Dermis blood vessel endothelial cell (primary cell): ENCODE data around the gene PRDM5. TPM values are rescaled to one million over a fixed set of nuclear protein-coding genes. Genes with fewer than 3 reads are reported as not detected.
A peak's percentile ranks its signal among the peaks of the same experiment; 100 is the strongest.

Source experiments
- DNase-seq: peaks from one replicate; pipeline ENCODE4 v3.0.0; 2010
- total RNA-seq: library from RNA; depleted of rRNA; stranded (reverse); fragments of >200 nt; gene quantifications from 2 replicates; pipeline ENCODE4 v1.2.3, GENCODE V29; 2014

The PRDM5 gene
- 5.4 and 9.4 TPM in 2 replicates for total RNA-seq

- peak; percentile 50 for DNase-seq
These were observed at the start of gene PRDM5 for GRCh38 chr4:120922381-120923206. Gene PRDM5, minus strand, starts transcription at chr4:120922726. Its CDS starts 118 bp downstream, at chr4:120922608.

GRCh38 chr4:120971884-120972283 lies 49.4 kb upstream of the PRDM5 start:
- DNase-seq: no peak

GRCh38 chr4:120965938-120966337 lies 43.4 kb upstream of the PRDM5 start:
- DNase-seq: no peak

GRCh38 chr4:120964596-120964995 lies 42.1 kb upstream of the PRDM5 start:
- DNase-seq: no peak

- DNase-seq: no peak
These were observed 40.9 kb upstream of the PRDM5 start for GRCh38 chr4:120963449-120963848.

GRCh38 chr4:120960656-120961267 lies 38.2 kb upstream of the PRDM5 start:
- no peak for DNase-seq

GRCh38 chr4:120948382-120948781 lies 25.9 kb upstream of the PRDM5 start:
- no peak for DNase-seq

- DNase-seq: no peak
These were observed 20.2 kb upstream of the PRDM5 start for GRCh38 chr4:120942776-120943175.

GRCh38 chr4:120940547-120940946 lies 18.0 kb upstream of the PRDM5 start:
- DNase-seq: no peak

- no peak for DNase-seq
These were observed 17.2 kb upstream of the PRDM5 start for GRCh38 chr4:120939693-120940092.

GRCh38 chr4:120929847-120930246 lies 7.3 kb upstream of the PRDM5 start:
- DNase-seq: no peak

GRCh38 chr4:120927801-120928409 lies 5.4 kb upstream of the PRDM5 start:
- DNase-seq: no peak

- no peak for DNase-seq
These were observed 4.0 kb upstream of the PRDM5 start for GRCh38 chr4:120926358-120927025.

- DNase-seq: no peak
These were observed 2.4 kb upstream of the PRDM5 start for GRCh38 chr4:120924931-120925330.

GRCh38 chr4:120923207-120923522 lies 639 bp upstream of the PRDM5 start:
- no peak for DNase-seq

- DNase-seq: peak; percentile 69
These were observed 808 bp downstream of the PRDM5 start for GRCh38 chr4:120921456-120922380.

- DNase-seq: no peak
These were observed 1.9 kb downstream of the PRDM5 start for GRCh38 chr4:120920666-120921065.

GRCh38 chr4:120919358-120919757 lies 3.2 kb downstream of the PRDM5 start:
- no peak for DNase-seq

GRCh38 chr4:120918788-120919187 lies 3.7 kb downstream of the PRDM5 start:
- no peak for DNase-seq

- no peak for DNase-seq
These were observed 4.4 kb downstream of the PRDM5 start for GRCh38 chr4:120918092-120918491.

- DNase-seq: no peak
These were observed 5.6 kb downstream of the PRDM5 start for GRCh38 chr4:120916937-120917336.

GRCh38 chr4:120915336-120915735 lies 7.2 kb downstream of the PRDM5 start:
- no peak for DNase-seq
